IPS-18c (cell line): Measurements from ENCODE around the gene GPATCH8.

ENCODE experiments used
- H3K4me3 ChIP-seq: 2 replicates; pipeline ENCODE4 v1.7.0; 2013; ENCODE audit warnings: low read depth, mild to moderate bottlenecking, low read length, moderate library complexity; ENCODE audit not compliant: insufficient read depth
- H3K9me3 ChIP-seq: one replicate; pipeline ENCODE4 v1.6.1; 2013; ENCODE audit warnings: mild to moderate bottlenecking, low read length, moderate library complexity; ENCODE audit not compliant: control insufficient read depth, insufficient read depth

GPATCH8 gene

DNA sequence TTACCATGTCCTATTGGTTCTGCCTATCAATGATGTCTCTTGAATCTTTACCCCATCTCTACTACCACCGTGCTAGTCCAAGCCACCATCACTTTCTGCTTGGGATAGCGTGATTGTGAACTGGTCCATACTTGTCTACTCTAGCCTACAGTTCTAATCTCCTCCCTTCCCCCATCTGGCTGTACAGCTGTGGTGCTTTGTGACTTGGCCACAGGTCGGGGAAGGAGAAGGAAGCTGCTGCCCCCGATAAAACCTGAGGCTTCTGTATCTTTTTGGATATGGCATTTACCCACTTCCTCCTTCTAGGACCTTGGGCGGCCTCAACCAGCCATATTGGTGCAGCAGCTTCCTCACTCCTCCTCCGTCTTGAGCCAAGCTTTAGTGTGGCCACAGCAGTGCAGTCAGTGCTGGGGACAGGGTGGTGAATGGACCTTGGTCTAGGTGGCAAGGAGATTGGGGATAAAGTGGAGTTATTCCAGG lies 113.4 kb downstream of the GPATCH8 start:
- H3K4me3 ChIP-seq = no peak overlapping the region
- H3K9me3 ChIP-seq = peaks cover 2% of the 10 kb centered on the region

DNA sequence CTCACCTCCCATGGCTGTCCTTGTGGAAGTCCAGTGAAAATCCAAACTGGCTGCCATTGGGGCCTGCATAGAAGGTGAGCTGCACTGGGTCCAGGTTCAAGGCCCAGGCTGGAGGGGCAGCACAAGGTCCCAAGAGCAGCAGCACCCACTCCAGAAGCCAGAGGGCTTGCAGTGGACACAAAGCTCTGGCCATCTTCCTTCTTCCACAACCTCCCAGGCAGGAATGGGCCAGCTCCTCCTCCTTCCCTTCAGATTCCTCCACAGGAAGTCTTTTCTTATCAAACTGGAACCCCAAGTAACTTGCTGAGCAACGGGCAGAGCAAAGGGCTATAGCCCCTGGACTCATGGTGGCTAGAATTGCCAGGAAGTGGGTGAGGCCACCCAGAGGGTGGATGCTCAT lies 113.9 kb downstream of the GPATCH8 start, which contains the start of gene ITGA2B:
Gene ITGA2B (minus strand): TSS at position 369 of the 400 bp plus-strand sequence. CDS start 176 bp downstream, at position 193.
- no peak within 1 kb of the TSS for H3K4me3 ChIP-seq
- peaks cover 2% of the 10 kb centered on the region for H3K9me3 ChIP-seq

- Histone ChIP-seq H3K9me3 (peaks cover 2% of the 10 kb centered on the region), H3K4me3 (no peak overlapping the region)
Observed at GRCh38 chr17:44387804-44388203, 115.4 kb downstream of the GPATCH8 start.

DNA sequence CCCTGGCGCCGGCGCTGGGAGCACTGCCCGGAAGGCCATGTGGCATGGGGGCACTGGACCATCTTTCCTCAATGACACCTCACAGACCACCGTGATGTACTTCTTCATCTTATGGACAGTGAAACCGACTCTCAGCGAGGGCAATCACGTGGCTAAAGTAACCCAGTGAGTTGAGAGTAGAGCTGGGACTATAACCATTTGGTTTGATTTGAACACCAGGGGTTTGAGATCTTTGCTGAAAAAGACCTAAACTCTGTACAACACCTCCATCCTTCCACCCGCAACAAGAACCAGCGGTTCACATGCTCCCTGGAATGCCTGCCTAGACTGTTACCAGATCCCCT lies 117.1 kb downstream of the GPATCH8 start:
- Histone ChIP-seq H3K9me3 (peaks cover 2% of the 10 kb centered on the region), H3K4me3 (peak overlapping the region; percentile 65)

GRCh38 chr17:44385287-44386181 lies 117.7 kb downstream of the GPATCH8 start:
- peak overlapping the region; percentile 65 for H3K4me3 ChIP-seq
- H3K9me3 ChIP-seq = peaks cover 2% of the 10 kb centered on the region

GRCh38 chr17:44384823-44385286 lies 118.4 kb downstream of the GPATCH8 start:
- Histone ChIP-seq H3K9me3 (peaks cover 2% of the 10 kb centered on the region), H3K4me3 (peak overlapping the region; percentile 65)

DNA sequence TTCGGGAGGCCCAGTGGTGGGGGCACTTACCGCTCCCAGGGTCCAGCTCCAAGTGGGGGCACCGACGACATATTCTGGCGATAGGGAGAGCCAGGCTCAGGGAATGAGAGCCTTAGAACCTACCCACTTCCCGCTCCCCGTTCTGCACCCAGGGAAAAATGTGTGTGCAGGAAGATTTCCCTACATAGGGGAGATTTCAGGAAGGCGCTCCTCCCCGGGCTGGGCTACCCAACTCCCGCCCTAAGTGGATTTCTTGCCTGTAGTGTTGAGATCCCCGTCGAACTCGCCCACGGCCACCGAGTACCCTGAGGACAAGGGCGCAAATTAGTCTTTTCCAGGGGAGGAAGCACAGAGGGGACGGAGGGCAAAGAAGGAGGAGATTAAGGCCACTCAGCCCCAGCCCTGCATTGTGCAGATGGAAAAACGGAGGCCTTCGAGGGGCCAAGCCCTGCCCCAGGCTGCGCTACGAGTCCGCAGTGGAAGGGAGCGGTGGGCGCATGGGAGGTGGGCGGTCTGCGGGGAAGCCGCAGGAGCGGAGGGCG lies 118.9 kb downstream of the GPATCH8 start:
- H3K9me3 ChIP-seq = peaks cover 2% of the 10 kb centered on the region
- H3K4me3 ChIP-seq = peak overlapping the region; percentile 65; the same call in 1 of the 2 replicates

GRCh38 chr17:44383861-44384260 lies 119.3 kb downstream of the GPATCH8 start:
- H3K4me3 ChIP-seq = no peak overlapping the region

DNA sequence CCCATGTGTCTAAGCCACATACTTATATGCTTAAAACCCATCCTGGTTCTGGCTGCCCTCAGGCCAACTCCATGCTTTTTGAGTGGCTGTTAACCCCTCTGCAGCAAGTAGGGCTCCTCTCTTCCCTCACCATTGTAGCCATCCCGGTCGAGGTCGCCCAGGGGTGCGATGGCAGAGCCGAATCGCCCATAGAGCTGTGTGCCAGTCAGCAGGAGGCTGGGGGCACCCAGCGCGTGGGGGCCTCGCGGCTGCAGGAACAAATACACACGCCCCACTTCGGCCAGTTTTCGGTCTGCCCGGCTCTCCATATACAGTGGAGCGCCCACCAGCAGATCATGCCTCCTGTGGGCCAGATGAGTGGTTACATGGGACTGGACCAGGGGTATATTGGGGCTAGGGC lies 119.8 kb downstream of the GPATCH8 start:
- peaks cover 2% of the 10 kb centered on the region for H3K9me3 ChIP-seq
- no peak overlapping the region for H3K4me3 ChIP-seq

More at GRCh38 chr17:44383861-44384260, 119.3 kb downstream of the GPATCH8 start:
- peaks cover 2% of the 10 kb centered on the region for H3K9me3 ChIP-seq

GRCh38 chr17:44382917-44383316 lies 120.3 kb downstream of the GPATCH8 start:
- H3K4me3 ChIP-seq = no peak overlapping the region
- H3K9me3 ChIP-seq = peaks cover 2% of the 10 kb centered on the region

GRCh38 chr17:44381810-44382305 lies 121.3 kb downstream of the GPATCH8 start:
- H3K4me3 ChIP-seq = no peak overlapping the region
- peaks cover 2% of the 10 kb centered on the region for H3K9me3 ChIP-seq

- Histone ChIP-seq H3K4me3 (no peak overlapping the region), H3K9me3 (peaks cover 2% of the 10 kb centered on the region)
Observed at GRCh38 chr17:44380767-44381166, 122.4 kb downstream of the GPATCH8 start.

GRCh38 chr17:44379887-44380286 lies 123.3 kb downstream of the GPATCH8 start:
- Histone ChIP-seq H3K4me3 (no peak overlapping the region), H3K9me3 (peaks cover under 1% of the 10 kb centered on the region)

GRCh38 chr17:44378171-44378705 lies 125.0 kb downstream of the GPATCH8 start:
- Histone ChIP-seq H3K4me3 (no peak overlapping the region), H3K9me3 (no peaks in the 10 kb centered on the region)

DNA sequence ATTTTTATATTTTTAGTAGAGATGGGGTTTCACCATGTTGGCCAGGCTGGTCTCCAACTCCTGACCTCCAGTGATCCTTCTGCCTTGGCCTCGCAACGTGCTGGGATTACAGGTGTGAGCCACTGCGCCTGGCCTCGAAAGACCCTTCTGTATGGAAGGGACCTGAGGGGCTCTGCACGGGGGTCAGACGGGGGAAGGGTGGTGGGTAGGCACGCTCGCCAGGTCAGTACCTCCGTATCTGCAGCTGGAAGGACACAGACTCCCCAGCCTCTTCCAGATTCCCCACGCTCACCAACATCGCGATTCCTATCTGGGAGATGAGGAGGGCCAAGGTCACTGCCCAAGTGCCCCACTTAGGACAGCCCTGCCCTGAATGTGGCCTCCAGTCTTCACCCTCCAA lies 126.4 kb downstream of the GPATCH8 start:
- Histone ChIP-seq H3K4me3 (no peak overlapping the region), H3K9me3 (no peaks in the 10 kb centered on the region)

DNA sequence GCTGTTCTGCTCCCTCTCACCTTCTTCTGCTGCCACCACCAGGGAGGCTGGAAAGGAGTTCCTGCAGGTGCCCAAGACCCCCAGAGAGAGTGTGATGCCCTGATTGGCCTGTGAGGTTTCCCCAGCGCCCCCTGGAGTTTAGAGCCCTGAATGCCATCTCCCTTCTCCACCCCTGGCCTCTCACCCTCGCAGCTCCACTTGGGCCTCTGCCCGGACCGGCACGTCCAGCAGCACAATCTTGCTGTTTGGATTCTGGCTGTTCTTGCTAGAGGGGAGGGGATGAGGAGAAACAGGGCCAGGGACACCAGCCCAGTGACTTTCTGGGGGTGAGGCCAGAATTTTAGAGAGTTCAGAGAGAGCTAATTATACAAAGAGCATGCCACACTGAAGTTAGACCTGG lies 127.1 kb downstream of the GPATCH8 start:
- Histone ChIP-seq H3K9me3 (no peaks in the 10 kb centered on the region), H3K4me3 (no peak overlapping the region)

- H3K4me3 ChIP-seq = no peak overlapping the region
- H3K9me3 ChIP-seq = no peaks in the 10 kb centered on the region
Observed at GRCh38 chr17:44375196-44376017, 127.8 kb downstream of the GPATCH8 start.
